Measurements from ENCODE around the gene LPP. TPM values are rescaled to one million over a fixed set of nuclear protein-coding genes. Genes with fewer than 3 reads are reported as not detected.

LPP gene
- total RNA-seq, 1 experiment from 2014 or later: 20.4 TPM

DNA sequence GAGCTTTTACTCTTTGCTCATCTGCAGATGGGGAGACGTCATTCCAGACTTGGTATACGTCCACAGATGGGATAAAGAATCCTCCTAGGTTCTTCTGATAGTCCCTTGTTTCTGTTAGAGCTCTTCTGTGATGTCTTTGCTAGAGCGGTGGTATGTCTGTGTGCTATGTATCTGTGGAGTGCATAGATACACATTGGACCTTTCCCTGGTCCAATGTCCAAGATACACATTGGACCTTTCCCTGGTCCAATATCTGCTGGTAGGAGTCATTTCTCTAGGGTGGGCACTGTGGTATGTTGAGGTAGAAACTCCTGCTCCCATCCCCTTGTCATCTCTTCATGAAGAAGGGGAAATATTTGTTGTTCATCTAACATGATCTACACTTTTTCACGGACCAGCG is 47.5 kb upstream of the LPP start:
- Histone ChIP-seq H2AFZ (ENCODE audit: low read length) (no peak overlapping the region), H3K27me3 (ENCODE audit: low read length) (no peaks in the 10 kb centered on the region), H3K9me3 (ENCODE audit: low read length) (no peaks in the 10 kb centered on the region), H3K9me2 (replicated peaks; ENCODE audit: low read length) (no peaks in the 10 kb centered on the region), H3K9ac (ENCODE audit: low read length) (no peak overlapping the region), H3K4me1 (ENCODE audit: insufficient read depth, low read length) (no peaks in the 10 kb centered on the region), H3K79me2 (ENCODE audit: low read length) (no peaks in the 10 kb centered on the region), H4K20me1 (ENCODE audit: low read length) (no peaks in the 10 kb centered on the region), H3F3A (ENCODE audit: low read length, unreplicated experiment) (no peaks in the 10 kb centered on the region), H3K4me3 (ENCODE audit: low read length) (no peak overlapping the region), H3K4me2 (ENCODE audit: low read length) (no peak overlapping the region), H3K27ac (ENCODE audit: low read length) (no peak overlapping the region), H3K36me3 (ENCODE audit: low read depth, low read length) (no peaks in the 10 kb centered on the region)
- no TSS peak for BruUV-seq (replicated peaks)
- no peak for ATAC-seq
- no peak for DNase-seq
- CTCF ChIA-PET: no interaction called here
- POLR2A ChIA-PET (ENCODE audit: unreplicated experiment): no interaction called here
- intact Hi-C loops (cut with micrococcal nuclease): no loop called here
- no peak for TF ChIP-seq EZH2phosphoT487 (IDR thresholded peaks at IDR 0.05; ENCODE audit: borderline replicate concordance, low read length)
- TF ChIP-seq, protein P1, sequence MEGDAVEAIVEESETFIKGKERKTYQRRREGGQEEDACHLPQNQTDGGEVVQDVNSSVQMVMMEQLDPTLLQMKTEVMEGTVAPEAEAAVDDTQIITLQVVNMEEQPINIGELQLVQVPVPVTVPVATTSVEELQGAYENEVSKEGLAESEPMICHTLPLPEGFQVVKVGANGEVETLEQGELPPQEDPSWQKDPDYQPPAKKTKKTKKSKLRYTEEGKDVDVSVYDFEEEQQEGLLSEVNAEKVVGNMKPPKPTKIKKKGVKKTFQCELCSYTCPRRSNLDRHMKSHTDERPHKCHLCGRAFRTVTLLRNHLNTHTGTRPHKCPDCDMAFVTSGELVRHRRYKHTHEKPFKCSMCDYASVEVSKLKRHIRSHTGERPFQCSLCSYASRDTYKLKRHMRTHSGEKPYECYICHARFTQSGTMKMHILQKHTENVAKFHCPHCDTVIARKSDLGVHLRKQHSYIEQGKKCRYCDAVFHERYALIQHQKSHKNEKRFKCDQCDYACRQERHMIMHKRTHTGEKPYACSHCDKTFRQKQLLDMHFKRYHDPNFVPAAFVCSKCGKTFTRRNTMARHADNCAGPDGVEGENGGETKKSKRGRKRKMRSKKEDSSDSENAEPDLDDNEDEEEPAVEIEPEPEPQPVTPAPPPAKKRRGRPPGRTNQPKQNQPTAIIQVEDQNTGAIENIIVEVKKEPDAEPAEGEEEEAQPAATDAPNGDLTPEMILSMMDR (conservative IDR thresholded peaks at IDR 0.05; ENCODE audit: low read depth, low read length): no peak
- no peak for TF ChIP-seq EZH2 (IDR thresholded peaks at IDR 0.05; ENCODE audit: low read length, unreplicated experiment)

DNA sequence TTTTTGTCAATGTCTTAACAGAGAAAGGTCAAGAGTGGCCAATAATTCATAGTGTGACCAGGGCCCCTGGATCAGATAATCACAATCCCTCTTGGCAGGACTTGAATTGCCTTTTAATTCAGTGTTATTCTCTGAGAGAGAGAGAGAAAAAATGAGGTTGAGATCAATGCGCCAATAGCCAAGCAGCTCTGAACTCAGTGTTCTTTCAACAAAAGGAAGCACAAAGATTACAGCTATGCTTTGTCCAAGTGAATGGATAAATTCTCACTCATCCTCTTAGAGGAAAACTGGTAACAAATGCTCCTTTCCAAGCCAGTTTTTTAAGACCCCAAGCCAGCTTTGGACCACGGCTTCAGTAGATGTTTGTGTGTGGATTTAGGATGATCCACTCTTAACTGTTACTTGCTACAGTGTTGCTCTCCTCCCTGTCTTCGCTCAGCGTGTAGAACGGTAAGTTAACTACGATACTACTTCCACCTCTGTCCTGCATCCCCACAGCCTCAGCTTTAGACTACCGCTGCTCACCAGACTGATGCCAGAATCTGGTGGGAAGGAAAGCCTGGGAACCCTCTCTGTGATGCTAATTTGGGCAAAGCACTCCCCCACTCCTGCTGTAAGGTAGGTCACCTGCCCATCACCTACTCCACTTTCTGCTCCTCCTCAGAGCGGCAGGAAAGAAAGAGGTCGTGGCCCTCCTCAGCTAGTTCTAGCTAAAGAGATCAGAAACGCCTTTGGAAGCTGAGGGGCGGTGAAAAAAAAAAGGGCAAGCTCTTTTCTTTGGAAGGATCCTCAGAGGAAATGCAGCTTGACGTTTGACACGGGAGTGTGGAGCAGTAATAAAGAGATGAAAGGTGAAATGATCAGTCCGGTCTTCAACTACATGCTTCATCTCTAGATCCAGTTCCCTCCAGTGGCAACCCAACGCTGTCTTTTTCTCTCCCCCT is 46.8 kb upstream of the LPP start:
- Histone ChIP-seq H3K4me2 (ENCODE audit: low read length) (no peak overlapping the region), H3K9me3 (ENCODE audit: low read length) (no peaks in the 10 kb centered on the region), H3K79me2 (ENCODE audit: low read length) (no peaks in the 10 kb centered on the region), H4K20me1 (ENCODE audit: low read length) (no peaks in the 10 kb centered on the region), H3K4me1 (ENCODE audit: insufficient read depth, low read length) (no peaks in the 10 kb centered on the region), H3K27me3 (ENCODE audit: low read length) (no peaks in the 10 kb centered on the region), H3K4me3 (ENCODE audit: low read length) (no peak overlapping the region), H3K27ac (ENCODE audit: low read length) (no peak overlapping the region), H2AFZ (ENCODE audit: low read length) (no peak overlapping the region), H3K36me3 (ENCODE audit: low read depth, low read length) (no peaks in the 10 kb centered on the region), H3F3A (ENCODE audit: low read length, unreplicated experiment) (no peaks in the 10 kb centered on the region), H3K9me2 (replicated peaks; ENCODE audit: low read length) (no peaks in the 10 kb centered on the region), H3K9ac (ENCODE audit: low read length) (no peak overlapping the region)
- intact Hi-C loops (cut with micrococcal nuclease): no loop called here
- ATAC-seq (no peak), DNase-seq (no peak)
- TF ChIP-seq EZH2 (IDR thresholded peaks at IDR 0.05; ENCODE audit: low read length, unreplicated experiment): no peak
- TF ChIP-seq EZH2phosphoT487 (IDR thresholded peaks at IDR 0.05; ENCODE audit: borderline replicate concordance, low read length): no peak
- TF ChIP-seq, protein P1 (conservative IDR thresholded peaks at IDR 0.05; ENCODE audit: low read depth, low read length): no peak
- BruUV-seq (replicated peaks): no TSS peak
- ChIA-PET POLR2A (ENCODE audit: unreplicated experiment) (no interaction called here), CTCF (no interaction called here)

Measured in PC-3 (cell line).